Lower leg skin (tissue), 3 donors: ENCODE data around the gene HELB.

Source experiments
- POLR2A ChIP-seq, 2 donors: fragments of 450-650 bp; IDR thresholded peaks; one replicate each; pipeline ENCODE4 v1.6.1; 2016 to 2017; ENCODE audit warnings: antibody characterized with exemption in 2 of 2, mild to moderate bottlenecking in 1 of 2, moderate library complexity in 1 of 2
- TF ChIP-seq, protein P1 (sequence below), 3 donors: fragments of 450-650 bp; IDR thresholded peaks; one replicate each; pipeline ENCODE4 v1.5.1; 2016; ENCODE audit warnings: antibody characterized with exemption in 3 of 3, mild to moderate bottlenecking in 3 of 3, moderate library complexity in 2 of 3

GRCh38 chr12:66287275-66287674 is 15.0 kb upstream of the HELB start:
- no peak for TF ChIP-seq POLR2A (IDR thresholded peaks at IDR 0.05)
- TF ChIP-seq, protein P1, sequence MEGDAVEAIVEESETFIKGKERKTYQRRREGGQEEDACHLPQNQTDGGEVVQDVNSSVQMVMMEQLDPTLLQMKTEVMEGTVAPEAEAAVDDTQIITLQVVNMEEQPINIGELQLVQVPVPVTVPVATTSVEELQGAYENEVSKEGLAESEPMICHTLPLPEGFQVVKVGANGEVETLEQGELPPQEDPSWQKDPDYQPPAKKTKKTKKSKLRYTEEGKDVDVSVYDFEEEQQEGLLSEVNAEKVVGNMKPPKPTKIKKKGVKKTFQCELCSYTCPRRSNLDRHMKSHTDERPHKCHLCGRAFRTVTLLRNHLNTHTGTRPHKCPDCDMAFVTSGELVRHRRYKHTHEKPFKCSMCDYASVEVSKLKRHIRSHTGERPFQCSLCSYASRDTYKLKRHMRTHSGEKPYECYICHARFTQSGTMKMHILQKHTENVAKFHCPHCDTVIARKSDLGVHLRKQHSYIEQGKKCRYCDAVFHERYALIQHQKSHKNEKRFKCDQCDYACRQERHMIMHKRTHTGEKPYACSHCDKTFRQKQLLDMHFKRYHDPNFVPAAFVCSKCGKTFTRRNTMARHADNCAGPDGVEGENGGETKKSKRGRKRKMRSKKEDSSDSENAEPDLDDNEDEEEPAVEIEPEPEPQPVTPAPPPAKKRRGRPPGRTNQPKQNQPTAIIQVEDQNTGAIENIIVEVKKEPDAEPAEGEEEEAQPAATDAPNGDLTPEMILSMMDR (IDR thresholded peaks at IDR 0.05): no peak
